ENCODE results near the gene DUSP22.

- TF ChIP-seq CTCF (IDR thresholded peaks at IDR 0.05) (no peak), POLR2A (IDR thresholded peaks at IDR 0.05) (no peak)
Observed at GRCh38 chr6:358847-359246, 66.6 kb downstream of the DUSP22 start.

All from tibial nerve (tissue), 3 donors.